Measurements from ENCODE around the gene TLR6.
A peak's percentile ranks its signal among the peaks of the same experiment; 100 is the strongest.
"Not testable (repeated sequence)": the region's sequence is repeated elsewhere in the genome, so short reads cannot be mapped to it uniquely, and the experiment has no call there.

TLR6 gene

GRCh38 chr4:38820329-38821061, 36.1 kb downstream of the TLR6 start:
- no peak for DNase-seq

DNA sequence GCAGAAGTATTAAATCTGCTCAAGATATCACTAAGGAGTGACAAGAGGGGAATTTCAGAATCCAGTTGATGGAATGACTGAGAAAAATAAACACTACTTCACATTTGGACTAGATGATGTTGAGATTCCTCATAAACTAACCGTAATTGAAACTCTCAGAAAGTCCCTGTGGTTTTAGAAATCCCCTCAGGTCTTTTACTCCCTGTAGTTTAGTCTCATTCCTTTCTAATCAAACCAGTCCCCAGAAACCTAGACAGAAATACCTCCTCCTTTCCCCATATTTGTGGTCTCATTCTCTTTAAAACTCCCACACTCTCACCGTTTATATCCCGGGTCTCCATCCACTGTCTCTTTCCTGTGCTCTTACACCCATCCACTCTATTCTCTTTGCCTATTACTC, 37.0 kb downstream of the TLR6 start:
- peak; percentile 38 for DNase-seq

DNA sequence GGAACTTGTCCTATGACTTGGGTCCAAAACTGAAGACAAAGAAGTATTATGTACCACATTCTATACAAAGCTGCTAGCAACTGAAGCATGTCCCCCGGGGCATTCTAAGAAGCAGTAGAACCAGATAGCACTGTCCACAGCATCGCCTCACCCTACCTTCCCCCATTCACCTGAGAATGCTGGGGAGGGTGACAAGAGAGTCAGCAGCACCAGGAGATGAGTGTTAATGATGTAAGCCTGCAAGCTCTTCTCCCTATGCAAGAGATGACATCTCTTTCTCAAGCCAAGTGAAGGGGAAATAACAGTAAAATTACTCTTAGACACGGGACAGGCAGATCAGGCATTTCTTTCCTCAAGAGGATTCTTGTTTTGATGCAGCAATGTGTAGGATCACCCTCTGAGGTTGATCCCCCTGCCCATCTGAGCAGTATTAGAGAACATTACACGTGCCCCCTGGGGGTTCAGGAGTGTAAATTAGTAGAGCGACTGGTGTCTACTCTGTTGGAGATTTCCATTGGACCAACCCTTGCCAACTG, 38.1 kb downstream of the TLR6 start:
- DNase-seq = no peak

DNA sequence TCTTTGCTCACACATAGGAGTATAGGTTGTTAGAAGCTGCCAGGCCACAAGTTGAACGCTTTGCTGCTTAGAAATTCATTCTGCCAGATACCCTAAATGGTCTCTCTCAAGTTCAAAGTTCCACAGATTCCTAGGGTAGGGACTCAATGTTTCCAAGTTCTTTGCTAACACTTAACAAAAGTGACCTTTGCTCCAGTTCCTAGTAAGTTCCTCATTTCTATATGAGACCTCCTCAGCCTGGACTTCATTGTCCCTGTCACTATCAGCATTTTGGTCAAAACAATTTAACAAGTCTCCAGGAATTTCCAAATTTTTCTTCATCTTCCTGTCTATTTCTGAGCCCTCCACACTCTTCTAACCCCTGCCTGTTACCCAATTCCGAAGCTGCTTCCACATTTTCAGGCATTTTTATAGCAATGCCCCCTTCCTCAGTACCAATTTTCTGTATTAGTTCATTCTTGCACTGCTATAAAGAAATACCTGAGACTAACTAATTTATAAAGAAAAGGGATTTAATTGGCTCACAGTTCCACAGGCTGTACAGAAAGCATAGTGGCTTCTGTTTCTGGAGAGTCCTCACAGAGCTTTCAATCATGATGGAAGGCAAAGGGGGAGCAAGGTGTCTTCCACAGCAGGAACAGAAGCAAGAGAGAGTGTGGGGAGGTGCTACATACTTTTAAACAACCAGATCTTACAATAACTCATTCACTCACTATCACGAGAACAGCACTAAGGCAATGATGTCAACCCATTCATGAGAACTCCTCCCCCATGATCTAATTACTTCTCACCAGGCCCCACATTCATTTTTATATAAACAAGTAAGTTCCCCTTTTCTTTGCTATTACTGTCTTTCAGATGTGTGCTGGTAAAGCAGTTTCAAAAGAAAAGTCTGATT, 40.5 kb downstream of the TLR6 start:
- no peak for DNase-seq

GRCh38 chr4:38814386-38814785, 42.2 kb downstream of the TLR6 start:
- DNase-seq = no peak

DNA sequence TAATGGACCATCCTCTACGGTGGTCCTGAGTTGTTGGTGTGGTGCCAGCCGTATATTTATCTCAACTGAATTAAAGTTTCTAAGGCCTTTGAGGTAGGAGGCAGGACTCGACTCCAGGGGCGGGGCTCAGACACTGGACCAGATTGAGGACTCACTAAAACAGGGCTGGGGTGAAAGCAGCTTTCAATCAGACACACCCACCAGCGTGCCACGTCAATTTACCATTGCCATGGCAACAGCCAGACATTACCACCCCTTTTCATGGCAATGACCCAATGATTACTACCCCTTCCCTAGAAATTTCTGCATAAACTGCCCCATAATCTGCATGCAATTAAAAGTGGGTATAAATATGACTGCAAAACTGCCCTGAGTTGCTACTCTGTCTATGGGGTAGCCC, 45.3 kb downstream of the TLR6 start:
- DNase-seq = no peak

- not testable (repeated sequence) for DNase-seq
Observed at GRCh38 chr4:38807462-38807861, 49.2 kb downstream of the TLR6 start.

GRCh38 chr4:38806251-38806650, 50.4 kb downstream of the TLR6 start:
- not testable (repeated sequence) for DNase-seq

DNA sequence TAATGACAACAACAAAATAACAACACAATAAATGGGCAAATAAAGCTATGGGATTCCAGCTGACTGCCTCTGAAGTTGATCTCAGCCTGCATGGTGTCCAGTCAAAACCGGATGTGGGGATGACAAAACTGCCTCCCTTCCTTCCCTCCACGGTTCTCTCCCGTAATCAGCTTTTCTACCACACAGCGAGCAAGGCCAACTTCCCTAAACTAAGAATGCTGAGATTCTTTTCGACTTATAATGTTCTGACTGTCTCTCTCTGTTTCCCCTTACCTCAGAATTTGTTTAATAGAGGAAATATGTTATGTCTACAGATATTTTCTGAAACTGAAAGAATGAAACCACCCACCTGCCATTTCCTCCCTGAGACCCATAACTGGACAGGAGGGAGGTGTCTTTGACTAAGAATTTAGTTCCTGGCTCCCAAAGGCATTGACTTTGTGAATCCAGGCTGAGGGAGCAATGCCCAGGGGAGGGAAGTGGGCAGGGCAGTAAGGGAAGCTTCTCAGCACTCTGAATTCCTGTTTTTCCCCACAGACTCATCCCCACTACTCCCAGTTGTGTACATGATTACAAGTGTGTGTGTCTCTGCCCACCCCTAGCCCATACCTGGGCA, 51.0 kb downstream of the TLR6 start:
- DNase-seq = no peak

- peak; percentile 54 for DNase-seq
Observed at GRCh38 chr4:38804654-38805295, 51.8 kb downstream of the TLR6 start, which contains the start of gene TLR1. Gene TLR1 (minus strand): TSS chr4:38804791. CDS start chr4:38798831, 5,960 bp downstream.

- no peak for DNase-seq
Observed at GRCh38 chr4:38803833-38804653, 52.6 kb downstream of the TLR6 start.

DNA sequence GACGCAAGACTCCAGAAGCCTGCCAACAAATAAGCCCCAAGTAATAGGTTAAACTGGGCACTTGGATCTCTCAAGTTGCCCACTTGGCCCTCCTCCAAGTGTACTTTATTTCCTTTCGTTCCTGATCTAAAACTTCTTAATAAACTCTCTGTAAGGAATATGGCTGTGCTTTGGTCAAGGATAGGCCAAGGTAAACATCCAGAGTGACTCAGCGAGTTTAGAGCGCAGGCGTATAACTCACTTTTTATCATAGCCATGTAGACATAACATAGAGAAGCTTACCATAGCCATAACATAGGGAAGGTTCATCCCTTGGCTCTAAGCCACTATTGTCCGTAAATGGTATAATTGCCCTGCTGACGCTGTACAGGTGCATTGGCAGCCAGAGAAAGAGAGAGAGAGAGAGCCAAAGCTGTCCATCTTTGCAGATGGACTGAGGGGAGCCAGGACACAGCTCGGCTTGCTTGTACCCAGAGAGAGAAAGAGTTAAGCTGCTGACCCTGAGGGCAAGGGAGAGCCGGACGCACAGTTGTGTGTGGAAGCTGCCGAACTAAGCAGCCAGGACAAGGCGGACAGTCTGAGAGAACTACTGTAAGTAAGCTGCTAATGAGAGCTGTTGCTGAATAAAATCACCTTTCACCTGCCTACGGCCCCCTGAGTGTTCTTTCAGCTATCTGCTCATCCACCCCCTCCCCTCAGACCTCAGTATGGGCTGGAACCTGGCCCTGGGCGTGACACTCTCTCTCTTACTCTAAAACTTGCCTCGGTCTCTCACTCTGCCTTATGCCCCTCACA, 53.9 kb downstream of the TLR6 start:
- DNase-seq = no peak

DNA sequence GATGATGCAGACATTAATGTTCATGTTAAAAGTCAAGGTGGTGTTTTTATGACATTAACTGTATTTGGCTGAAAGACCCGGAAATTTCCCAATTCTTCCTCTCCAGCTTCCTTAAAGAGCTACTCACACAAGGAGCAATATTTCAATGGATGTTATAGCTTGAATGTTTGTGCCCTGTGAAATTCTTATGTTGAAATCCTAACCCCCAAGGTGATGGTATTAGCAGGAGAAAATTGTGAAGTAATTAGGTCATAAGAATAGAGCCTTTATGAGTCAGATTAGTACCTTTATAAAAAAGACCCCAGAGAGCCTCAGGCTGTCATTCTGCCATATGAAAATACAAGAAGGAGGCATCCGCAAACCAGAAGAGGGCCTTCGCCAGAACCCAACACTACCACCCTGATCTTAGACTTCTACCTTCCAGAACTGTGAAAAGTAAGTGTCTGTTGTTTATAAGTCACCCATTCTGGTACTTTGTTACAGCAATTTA, 55.6 kb downstream of the TLR6 start:
- peak; percentile 12 for DNase-seq

DNA sequence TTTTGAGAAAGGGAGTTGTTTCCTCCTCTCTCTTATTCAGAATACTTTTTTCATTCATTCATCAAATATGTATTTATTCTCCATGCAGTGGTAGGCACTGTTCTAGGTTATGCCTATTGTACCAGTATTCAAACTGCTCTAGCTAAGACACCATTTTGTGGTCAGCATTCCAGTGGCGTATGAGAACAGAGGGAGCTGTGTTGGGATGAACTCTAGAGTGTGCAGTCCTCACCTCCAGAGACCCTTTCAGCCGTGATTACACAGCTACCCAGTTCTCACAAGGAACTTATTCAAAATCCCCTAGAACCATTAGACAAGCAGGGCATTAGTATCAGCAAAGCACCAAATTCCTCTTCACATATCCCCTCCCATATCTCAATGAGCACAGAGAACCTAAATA, 56.3 kb downstream of the TLR6 start:
- no peak for DNase-seq

DNA sequence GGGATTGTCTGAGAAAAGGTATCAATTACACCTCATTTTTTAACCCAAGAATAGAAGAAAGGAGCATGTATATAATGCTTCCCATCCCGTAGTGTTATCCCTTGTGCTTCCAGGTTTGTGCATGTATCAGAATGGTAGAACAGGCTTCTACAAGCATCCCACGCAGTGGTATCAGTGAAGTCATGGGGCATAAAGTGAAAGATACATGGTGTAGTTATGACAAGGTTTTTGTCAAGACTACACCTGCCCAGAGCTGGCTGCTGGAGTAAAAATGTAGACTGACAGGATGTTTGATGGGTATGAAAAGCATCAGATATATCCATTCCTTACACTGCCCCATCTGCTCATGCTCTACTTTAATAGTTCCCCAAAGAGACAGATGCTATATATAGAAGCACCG, 61.5 kb downstream of the TLR6 start:
- no peak for DNase-seq

DNA sequence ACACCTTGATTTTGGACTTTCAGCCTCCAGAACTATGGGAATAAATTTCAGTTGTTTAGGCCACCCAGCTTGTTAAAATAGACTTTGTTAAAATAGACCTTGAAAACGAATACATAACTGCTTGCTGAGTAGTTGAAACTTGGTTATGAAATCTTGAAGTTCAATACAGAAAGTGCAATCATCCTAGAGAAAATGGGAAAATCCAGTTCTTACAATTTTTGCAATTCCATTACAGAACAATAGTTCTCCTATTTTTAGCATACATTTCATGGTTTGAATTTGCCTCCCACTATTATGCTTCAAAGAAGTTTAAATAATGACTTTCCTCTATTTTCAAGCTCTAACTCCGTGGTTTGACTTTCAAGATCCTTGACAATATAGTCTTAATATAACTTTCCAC, 62.6 kb downstream of the TLR6 start:
- DNase-seq = no peak

GRCh38 chr4:38791010-38791409, 65.6 kb downstream of the TLR6 start:
- no peak for DNase-seq

DNA sequence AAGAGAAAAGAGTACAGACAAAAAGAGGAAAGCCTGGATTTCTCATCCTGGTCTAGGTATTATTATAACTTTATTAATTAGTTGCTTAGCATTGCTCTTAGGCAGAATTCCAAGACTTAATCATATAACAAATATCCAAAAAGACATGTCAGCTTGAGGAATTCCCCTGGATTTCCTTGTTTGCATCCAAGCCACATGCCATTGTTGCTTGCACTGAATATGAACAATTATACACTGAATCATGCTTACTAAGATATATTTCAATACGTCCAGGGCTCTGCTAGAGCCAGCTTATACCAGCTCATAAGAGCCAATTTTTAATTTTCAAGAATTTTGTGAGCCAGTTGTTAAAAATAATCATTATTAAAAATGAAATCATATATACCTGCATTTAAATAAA, 68.3 kb downstream of the TLR6 start:
- peak; percentile 43 for DNase-seq

DNA sequence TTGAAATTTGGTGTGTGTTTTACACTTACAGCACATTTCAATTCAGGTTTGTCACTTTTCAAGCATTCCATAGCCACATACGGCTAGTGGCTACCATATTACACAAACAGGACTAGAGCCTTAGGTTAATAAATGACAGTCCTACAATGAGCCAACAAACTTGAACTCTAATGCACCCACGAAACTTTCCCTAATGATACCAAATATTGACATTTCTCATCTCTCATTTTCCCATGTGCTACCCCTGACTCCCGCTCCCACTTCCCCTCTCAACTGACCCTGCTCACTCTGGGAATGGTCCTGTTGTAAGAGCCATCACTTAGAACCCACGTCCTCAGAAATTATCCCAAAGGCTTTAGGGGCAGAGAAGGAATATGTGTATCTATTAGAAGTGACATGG, 68.9 kb downstream of the TLR6 start:
- DNase-seq = no peak

DNA sequence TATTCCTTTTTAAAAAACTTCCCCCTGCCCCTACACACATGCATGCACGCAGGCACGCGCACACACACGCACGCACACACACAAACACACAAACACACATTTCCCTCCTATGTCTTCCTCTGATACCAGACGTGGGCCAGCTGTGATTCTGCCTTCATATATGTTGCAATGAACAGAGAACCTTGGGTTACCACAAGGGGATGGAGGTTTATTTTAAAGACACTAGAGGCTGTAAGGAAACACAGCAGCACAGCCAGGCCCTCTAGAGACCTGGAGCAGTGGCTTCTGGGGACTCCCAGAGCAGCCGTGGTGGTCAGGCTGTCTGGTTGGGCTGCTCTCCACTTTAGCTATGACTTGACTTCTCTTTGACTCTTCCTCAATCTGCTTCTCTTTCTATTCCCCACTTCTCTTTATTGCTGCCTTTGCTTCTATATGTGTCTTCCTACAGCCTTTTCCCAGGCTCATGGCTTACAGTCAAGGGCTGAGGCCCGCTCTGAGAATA, 70.7 kb downstream of the TLR6 start:
- no peak for DNase-seq

Data from fibroblast of upper back skin (primary cell).